Panc1 (cell line): ENCODE results near the gene PLCB4. TPM values are rescaled to one million over a fixed set of nuclear protein-coding genes. Genes with fewer than 3 reads are reported as not detected.

Source experiments
- ATAC-seq: fragments of 200-7000 bp; cut with Tn5 transposase; 2 replicates; pipeline ENCODE4 v1.9.1; 2020; ENCODE audit warnings: mild to moderate bottlenecking, moderate library complexity
- BruUV-seq: library from RNA; stranded (reverse); fragments of 400-500 nt; replicated peaks from 2 replicates; lab custom pipeline; 2021; lab: Mats Ljungman, UMichigan
- CTCF ChIA-PET: fragments of 300-600 bp; sonication (Branson Sonifier 250); formaldehyde crosslinking; loops from one replicate; lab custom pipeline; 2022; ENCODE audit warnings: antibody characterized with exemption; lab: Charles Lee
- POLR2A ChIA-PET: fragments of 300-600 bp; sonication (Branson Sonifier 250); formaldehyde crosslinking; loops from one replicate; lab custom pipeline; 2022; ENCODE audit warnings: antibody characterized with exemption; lab: Charles Lee
- DNase-seq: peaks from one replicate; pipeline ENCODE4 v3.0.0-alpha.2; 2010; ENCODE audit warnings: low read depth, low spot score
- H3K27ac ChIP-seq: 2 replicates; pipeline ENCODE4 v1.5.1; 2011; ENCODE audit warnings: mild to moderate bottlenecking, low read length, inconsistent platforms
- H3K27me3 ChIP-seq: fragments of 200-500 bp; sonication (Bioruptor generic); 2 replicates; pipeline ENCODE4 v1.6.0; 2014; ENCODE audit warnings: low read length, inconsistent platforms; ENCODE audit not compliant: control insufficient read depth, insufficient read depth
- H3K36me3 ChIP-seq: fragments of 200-500 bp; sonication (Bioruptor generic); 2 replicates; pipeline ENCODE4 v1.5.1; 2014; ENCODE audit warnings: inconsistent platforms, mild to moderate bottlenecking, low read length, moderate library complexity; ENCODE audit not compliant: control insufficient read depth, insufficient read depth
- H3K4me1 ChIP-seq: 2 replicates; pipeline ENCODE4 v1.5.1; 2011; ENCODE audit warnings: inconsistent platforms, mild to moderate bottlenecking, low read length, moderate library complexity; ENCODE audit not compliant: control insufficient read depth, insufficient read depth
- H3K4me3 ChIP-seq, 2 experiments: 2 replicates each; pipeline ENCODE4 v1.5.1; 2011 to 2012; ENCODE audit warnings: low read depth in 2 of 2, low read length in 2 of 2, mild to moderate bottlenecking in 2 of 2, inconsistent platforms in 1 of 2, moderate library complexity in 1 of 2
- H3K9me3 ChIP-seq: fragments of 200-500 bp; sonication (Bioruptor generic); 2 replicates; pipeline ENCODE4 v1.5.1; 2014; ENCODE audit warnings: low read depth, mild to moderate bottlenecking, inconsistent platforms, low read length, moderate library complexity; ENCODE audit not compliant: control insufficient read depth, insufficient read depth
- CTCF ChIP-seq: fragments of 450-650 bp; IDR thresholded peaks from 2 replicates; pipeline ENCODE4 v1.5.1; 2017; ENCODE audit warnings: mild to moderate bottlenecking
- POLR2AphosphoS5 ChIP-seq: IDR thresholded peaks from 2 replicates; pipeline ENCODE4 v1.6.1; 2012; ENCODE audit warnings: mild to moderate bottlenecking, low read depth, low read length, moderate library complexity
- REST ChIP-seq, 2 experiments: IDR thresholded peaks; 2 replicates each; pipeline ENCODE4 v1.6.1; 2011 to 2012; ENCODE audit warnings: low read depth in 2 of 2, control low read depth in 1 of 2, low read length in 1 of 2, mild to moderate bottlenecking in 1 of 2, moderate library complexity in 1 of 2; ENCODE audit not compliant: insufficient read depth in 1 of 2
- SIN3A ChIP-seq: IDR thresholded peaks from 2 replicates; pipeline ENCODE4 v1.6.1; 2012; ENCODE audit warnings: low read depth, mild to moderate bottlenecking, low read length, moderate library complexity, borderline replicate concordance; ENCODE audit not compliant: insufficient read depth
- TCF7L2 ChIP-seq: IDR thresholded peaks from 2 replicates; pipeline ENCODE4 v1.6.1; 2011; ENCODE audit warnings: mild to moderate bottlenecking, low read depth, low read length, inconsistent platforms
- in situ Hi-C: cut with HindIII; loops from 2 replicates; pipeline ENCODE4 v1.10.0; 2016; ENCODE audit warnings: low sequenced_read_pairs, low pct_unique_long_range_greater_than_20kb
- intact Hi-C: fragments of 100-400 bp; cut with micrococcal nuclease; formaldehyde crosslinking; loops from one replicate; pipeline ENCODE4 v1.10.0; 2022; ENCODE audit not compliant: unreplicated experiment
- total RNA-seq: library from RNA; stranded (reverse); gene quantifications from one replicate; pipeline ENCODE4 v1.2.1, GENCODE V29; 2021; ENCODE audit not compliant: unreplicated experiment

The PLCB4 gene
- total RNA-seq, 1 experiment from 2014 or later = 1.5 TPM

- Histone ChIP-seq H3K4me3 (no peak overlapping the region), H3K9me3 (no peaks in the 10 kb centered on the region; the same call in 1 of the 2 replicates), H3K4me1 (no peaks in the 10 kb centered on the region; the same call in 1 of the 2 replicates), H3K27ac (no peak overlapping the region), H3K36me3 (no peaks in the 10 kb centered on the region), H3K27me3 (no peaks in the 10 kb centered on the region)
- no peak for TF ChIP-seq SIN3A
- no peak for TF ChIP-seq POLR2AphosphoS5
- no peak for TF ChIP-seq REST (IDR thresholded peaks at IDR 0.05; ENCODE audit: insufficient read depth in 1 of 2, low read depth in 2 of 2, low read length in 1 of 2)
- no peak for TF ChIP-seq TCF7L2
- TF ChIP-seq CTCF = no peak
- no TSS peak for BruUV-seq
- DNase-seq (no peak), ATAC-seq (no peak)
- in situ Hi-C loops (no loop called here), intact Hi-C loops (no loop called here)
- ChIA-PET CTCF (no interaction called here), POLR2A (no interaction called here)
These were observed 47.7 kb upstream of the PLCB4 start for GRCh38 chr20:9021216-9021615.

DNA sequence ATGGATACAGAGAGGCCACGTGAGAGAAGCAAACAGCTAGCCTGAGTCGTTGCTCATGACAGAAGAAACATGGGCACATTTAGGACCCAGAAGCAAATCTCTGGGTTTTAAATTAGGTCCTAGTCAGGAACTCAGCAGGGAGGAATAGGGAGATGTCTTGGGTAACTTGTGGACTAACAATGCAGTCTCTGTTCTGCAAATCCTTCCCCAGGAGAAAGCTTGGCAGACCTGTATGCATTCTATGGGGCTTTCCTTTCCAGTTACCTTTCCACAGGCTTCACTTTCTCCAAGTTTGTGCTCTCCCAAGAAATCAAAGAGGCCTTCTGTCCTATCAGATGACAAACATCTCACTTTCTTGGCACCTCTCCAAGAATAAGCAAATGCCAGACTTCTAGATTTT is 47.2 kb upstream of the PLCB4 start:
- ATAC-seq = no peak
- ChIA-PET POLR2A (no interaction called here), CTCF (no interaction called here)
- TF ChIP-seq POLR2AphosphoS5 (no peak), TCF7L2 (no peak), SIN3A (no peak), CTCF (no peak), REST (IDR thresholded peaks at IDR 0.05; ENCODE audit: insufficient read depth in 1 of 2, low read depth in 2 of 2, low read length in 1 of 2) (no peak)
- H3K27ac ChIP-seq = no peak overlapping the region
- intact Hi-C loops (no loop called here), in situ Hi-C loops (no loop called here)
- H3K27me3 ChIP-seq = no peaks in the 10 kb centered on the region
- BruUV-seq = no TSS peak
- no peak for DNase-seq
- no peaks in the 10 kb centered on the region; the same call in 1 of the 2 replicates for H3K9me3 ChIP-seq
- no peaks in the 10 kb centered on the region; the same call in 1 of the 2 replicates for H3K4me1 ChIP-seq
- no peaks in the 10 kb centered on the region for H3K36me3 ChIP-seq
- H3K4me3 ChIP-seq = no peak overlapping the region
